ENCODE data around the gene PDE4B. TPM values are rescaled to one million over a fixed set of nuclear protein-coding genes. Genes with fewer than 3 reads are reported as not detected.

Gene PDE4B
- total and polyA plus RNA-seq, 7 experiments from 2014 or later, result 43.5 to 99.2 (median 46.7) TPM

GRCh38 chr1:66367369-66367768, 574.7 kb downstream of the PDE4B start:
- H3K27ac Mint-ChIP-seq, result peak overlapping the region; percentile 23 to 76 (median 54)
- H3K36me3 ChIP-seq (ENCODE audit: control insufficient read depth in 2 of 3, insufficient read depth in 3 of 3, low read length in 3 of 3), result peaks cover 29 to 81% (median 71%) of the 10 kb centered on the region in 3 experiments
- H3K9me3 ChIP-seq (ENCODE audit: control insufficient read depth in 2 of 3, low read length in 3 of 3), result no peaks in the 10 kb centered on the region
- peaks cover 0 to 1% (median 0%) of the 10 kb centered on the region in 11 donors for H3K9me3 Mint-ChIP-seq
- H3K27ac ChIP-seq (ENCODE audit: low read depth, low read length), result no peak overlapping the region
- H3K27me3 ChIP-seq (ENCODE audit: control insufficient read depth in 2 of 2, insufficient read depth in 2 of 2, low read length in 2 of 2), result no peaks in the 10 kb centered on the region
- peaks cover 53 to 76% (median 65%) of the 10 kb centered on the region in 5 donors for H3K36me3 Mint-ChIP-seq
- no peaks in the 10 kb centered on the region for H3K27me3 Mint-ChIP-seq
- CTCF ChIA-PET, result interaction anchor here (0.6 to 2.3 kb wide), 4 partner anchors 17 to 115 kb away, joined by 3 to 7 read pairs (median 4); no protein-coding TSS in a partner anchor
- H3K4me3 Mint-ChIP-seq, result no peak overlapping the region
- peaks cover 35 to 36% of the 10 kb centered on the region in 2 donors for H3K4me1 ChIP-seq (ENCODE audit: control insufficient read depth in 2 of 2, insufficient read depth in 2 of 2, low read length in 2 of 2)
- DNase-seq, result no peak
- no peak for ATAC-seq
- POLR2A ChIA-PET, result interaction anchor here (0.8 to 1.6 kb wide), 3 partner anchors 9 to 78 kb away, joined by 3 to 7 read pairs (median 3); no protein-coding TSS in a partner anchor
- intact Hi-C loops (cut with micrococcal nuclease), result loop anchor here (1.0 to 2.0 kb wide), 2 partner anchors 8 to 15 kb away; no protein-coding TSS in a partner anchor
- peaks cover 37 to 74% (median 70%) of the 10 kb centered on the region in 7 donors for H3K4me1 Mint-ChIP-seq
- H3K4me3 ChIP-seq (ENCODE audit: low read length), result no peak overlapping the region

- no peak for ATAC-seq
- Mint-ChIP-seq H3K9me3 (peaks cover 0 to 1% (median 0%) of the 10 kb centered on the region in 11 donors), H3K36me3 (peaks cover 54 to 76% (median 68%) of the 10 kb centered on the region in 5 donors), H3K27ac (peak overlapping the region in 4 of 9 donors; percentile 9 to 90 (median 60)), H3K4me3 (no peak overlapping the region), H3K27me3 (no peaks in the 10 kb centered on the region), H3K4me1 (peaks cover 46 to 79% (median 76%) of the 10 kb centered on the region in 7 donors)
- Histone ChIP-seq H3K4me3 (ENCODE audit: low read length) (no peak overlapping the region), H3K9me3 (ENCODE audit: control insufficient read depth in 2 of 3, low read length in 3 of 3) (no peaks in the 10 kb centered on the region), H3K27ac (ENCODE audit: low read depth, low read length) (no peak overlapping the region), H3K4me1 (ENCODE audit: control insufficient read depth in 2 of 2, insufficient read depth in 2 of 2, low read length in 2 of 2) (peaks cover 44 to 45% of the 10 kb centered on the region in 2 donors), H3K27me3 (ENCODE audit: control insufficient read depth in 2 of 2, insufficient read depth in 2 of 2, low read length in 2 of 2) (no peaks in the 10 kb centered on the region), H3K36me3 (ENCODE audit: control insufficient read depth in 2 of 3, insufficient read depth in 3 of 3, low read length in 3 of 3) (peaks cover 32 to 77% (median 71%) of the 10 kb centered on the region in 3 experiments)
- ChIA-PET POLR2A (interaction anchor here (0.8 to 1.6 kb wide), 4 partner anchors 8 to 78 kb away, joined by 3 to 7 read pairs (median 3); no protein-coding TSS in a partner anchor), CTCF (interaction anchor here (0.7 to 2.3 kb wide), 2 partner anchors 31 to 116 kb away, joined by 3 to 7 read pairs; no protein-coding TSS in a partner anchor)
- DNase-seq, result no peak
- intact Hi-C loops (cut with micrococcal nuclease), result no loop called here
Measured at GRCh38 chr1:66368261-66368660, 575.6 kb downstream of the PDE4B start.

- H3K4me3 Mint-ChIP-seq, result peak overlapping the region in 7 of 10 donors; percentile 19 to 70 (median 45)
- Histone ChIP-seq H3K4me3 (ENCODE audit: low read length) (no peak overlapping the region), H3K27ac (ENCODE audit: low read depth, low read length) (peak overlapping the region; percentile 54), H3K36me3 (ENCODE audit: control insufficient read depth in 2 of 3, insufficient read depth in 3 of 3, low read length in 3 of 3) (peaks cover 24 to 60% (median 49%) of the 10 kb centered on the region in 3 experiments), H3K9me3 (ENCODE audit: control insufficient read depth in 2 of 3, low read length in 3 of 3) (no peaks in the 10 kb centered on the region), H3K27me3 (ENCODE audit: control insufficient read depth in 2 of 2, insufficient read depth in 2 of 2, low read length in 2 of 2) (no peaks in the 10 kb centered on the region), H3K4me1 (ENCODE audit: control insufficient read depth in 2 of 2, insufficient read depth in 2 of 2, low read length in 2 of 2) (peaks cover 65 to 66% of the 10 kb centered on the region in 2 donors)
- H3K27ac Mint-ChIP-seq, result peak overlapping the region; percentile 71 to 97 (median 89)
- ChIA-PET POLR2A (interaction anchor here (0.9 to 1.6 kb wide), 5 partner anchors 9 to 75 kb away, joined by 3 to 7 read pairs (median 4); no protein-coding TSS in a partner anchor), CTCF (interaction anchor here (0.6 to 2.1 kb wide), 4 partner anchors 36 to 76 kb away, joined by 3 to 8 read pairs (median 4); no protein-coding TSS in a partner anchor)
- peaks cover 60 to 91% (median 82%) of the 10 kb centered on the region in 7 donors for H3K4me1 Mint-ChIP-seq
- intact Hi-C loops (cut with micrococcal nuclease), result loop anchor here (2.0 to 10.0 kb wide), 4 partner anchors 14 to 416 kb away; no protein-coding TSS in a partner anchor
- DNase-seq (peak in 2 of 9 donors; percentile 13 to 36), ATAC-seq (peak; percentile 24)
- no peaks in the 10 kb centered on the region for H3K27me3 Mint-ChIP-seq
- peaks cover 43 to 70% (median 61%) of the 10 kb centered on the region in 5 donors for H3K36me3 Mint-ChIP-seq
- H3K9me3 Mint-ChIP-seq, result peaks cover 0 to 1% (median 0%) of the 10 kb centered on the region in 11 donors
Measured at GRCh38 chr1:66370462-66370971, 577.8 kb downstream of the PDE4B start.

GRCh38 chr1:66371233-66372005, 578.7 kb downstream of the PDE4B start:
- ChIA-PET CTCF (interaction anchor here (1.0 to 1.7 kb wide), 3 partner anchors 37 to 75 kb away, joined by 3 to 5 read pairs (median 4); no protein-coding TSS in a partner anchor), POLR2A (interaction anchor here (0.6 to 1.6 kb wide), 5 partner anchors 8 to 74 kb away, joined by 3 to 5 read pairs (median 4); no protein-coding TSS in a partner anchor)
- Histone ChIP-seq H3K4me3 (ENCODE audit: low read length) (no peak overlapping the region), H3K27me3 (ENCODE audit: control insufficient read depth in 2 of 2, insufficient read depth in 2 of 2, low read length in 2 of 2) (no peaks in the 10 kb centered on the region), H3K9me3 (ENCODE audit: control insufficient read depth in 2 of 3, low read length in 3 of 3) (no peaks in the 10 kb centered on the region), H3K36me3 (ENCODE audit: control insufficient read depth in 2 of 3, insufficient read depth in 3 of 3, low read length in 3 of 3) (peaks cover 24 to 51% (median 40%) of the 10 kb centered on the region in 3 experiments), H3K4me1 (ENCODE audit: control insufficient read depth in 2 of 2, insufficient read depth in 2 of 2, low read length in 2 of 2) (peaks cover 64 to 66% of the 10 kb centered on the region in 2 donors), H3K27ac (ENCODE audit: low read depth, low read length) (no peak overlapping the region)
- intact Hi-C loops (cut with micrococcal nuclease), result loop anchor here (2.0 to 10.0 kb wide), 4 partner anchors 15 to 417 kb away; no protein-coding TSS in a partner anchor
- ATAC-seq, result no peak
- Mint-ChIP-seq H3K4me3 (peak overlapping the region in 6 of 10 donors; percentile 28 to 76 (median 40)), H3K9me3 (peaks cover 0 to 1% (median 0%) of the 10 kb centered on the region in 11 donors), H3K27ac (peak overlapping the region; percentile 76 to 92 (median 88)), H3K36me3 (peaks cover 37 to 68% (median 55%) of the 10 kb centered on the region in 5 donors), H3K4me1 (peaks cover 63 to 93% (median 83%) of the 10 kb centered on the region in 7 donors), H3K27me3 (no peaks in the 10 kb centered on the region)
- peak in 1 of 9 donors; percentile 49 for DNase-seq

- intact Hi-C loops (cut with micrococcal nuclease), result loop anchor here (1.0 to 10.0 kb wide), 4 partner anchors 40 to 418 kb away; no protein-coding TSS in a partner anchor
- no peak for DNase-seq
Measured at GRCh38 chr1:66372522-66373101, 579.9 kb downstream of the PDE4B start.

More at GRCh38 chr1:66372522-66373101, 579.9 kb downstream of the PDE4B start:
- Mint-ChIP-seq H3K36me3 (peaks cover 33 to 59% (median 45%) of the 10 kb centered on the region in 5 donors), H3K4me1 (peaks cover 52 to 85% (median 74%) of the 10 kb centered on the region in 7 donors), H3K27me3 (no peaks in the 10 kb centered on the region), H3K9me3 (peaks cover 0 to 1% (median 0%) of the 10 kb centered on the region in 11 donors), H3K4me3 (peak overlapping the region in 7 of 10 donors; percentile 46 to 76 (median 59)), H3K27ac (peak overlapping the region; percentile 67 to 92 (median 88))
- H3K4me3 ChIP-seq (ENCODE audit: low read length), result no peak overlapping the region
- peaks cover 53 to 54% of the 10 kb centered on the region in 2 donors for H3K4me1 ChIP-seq (ENCODE audit: control insufficient read depth in 2 of 2, insufficient read depth in 2 of 2, low read length in 2 of 2)
- H3K9me3 ChIP-seq (ENCODE audit: control insufficient read depth in 2 of 3, low read length in 3 of 3), result no peaks in the 10 kb centered on the region
- ATAC-seq, result no peak
- no peak overlapping the region for H3K27ac ChIP-seq (ENCODE audit: low read depth, low read length)
- no peaks in the 10 kb centered on the region for H3K27me3 ChIP-seq (ENCODE audit: control insufficient read depth in 2 of 2, insufficient read depth in 2 of 2, low read length in 2 of 2)
- ChIA-PET POLR2A (interaction anchor here (0.6 to 1.1 kb wide), 3 partner anchors 10 to 42 kb away, joined by 3 read pairs; no protein-coding TSS in a partner anchor), CTCF (interaction anchor here (1.7 kb wide), 1 partner anchor 73 kb away, joined by 5 read pairs; no protein-coding TSS in a partner anchor)
- peaks cover 24 to 43% (median 32%) of the 10 kb centered on the region in 3 experiments for H3K36me3 ChIP-seq (ENCODE audit: control insufficient read depth in 2 of 3, insufficient read depth in 3 of 3, low read length in 3 of 3)
